ENCODE data around the gene AHDC1.

DNA sequence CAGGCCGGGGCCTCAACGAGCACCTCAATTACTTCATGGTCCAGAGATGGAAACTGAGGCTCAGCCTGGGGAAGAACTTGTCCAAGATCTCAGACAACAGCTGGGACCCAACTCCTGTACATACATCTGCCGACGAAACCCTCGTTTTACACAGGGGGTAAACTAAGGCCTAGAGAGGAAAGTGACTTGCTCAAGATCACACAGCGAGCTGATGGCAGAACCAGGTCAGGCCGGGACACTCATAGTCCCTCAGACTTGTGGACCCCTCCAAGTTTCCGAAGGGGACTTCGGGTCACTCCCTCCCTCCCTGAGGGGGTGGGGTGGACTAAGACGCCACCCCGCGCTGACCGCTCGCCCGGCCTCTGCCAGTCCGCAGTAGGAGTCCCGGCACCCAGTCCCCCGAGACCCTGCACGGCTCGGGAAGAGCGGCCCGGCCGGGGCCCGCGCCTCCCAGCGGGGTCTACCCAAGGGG is 114.4 kb downstream of the AHDC1 start:
- TF ChIP-seq GATA2 (IDR thresholded peaks at IDR 0.05; ENCODE audit: low read depth, low read length) (no peak), GATA3 (IDR thresholded peaks at IDR 0.05; ENCODE audit: low read depth, low read length) (no peak)
